Midbrain (tissue), 1 donor: ENCODE data around the gene MCRS1.
A peak's percentile ranks its signal among the peaks of the same experiment; 100 is the strongest.
"Not testable (repeated sequence)": the region's sequence is repeated elsewhere in the genome, so short reads cannot be mapped to it uniquely, and the experiment has no call there.

Experiments used
- DNase-seq: peaks from one replicate; lab custom pipeline; 2025; lab: John Stamatoyannopoulos, UW

The MCRS1 gene

GRCh38 chr12:49567611-49568441, at the start of gene MCRS1:
TSS of gene MCRS1 (minus strand) at chr12:49568142. CDS start at chr12:49566731, 1,411 bp downstream.
- peak; percentile 95 for DNase-seq

GRCh38 chr12:49616533-49617219, 48.7 kb upstream of the MCRS1 start:
- DNase-seq: no peak

GRCh38 chr12:49615725-49616124, 47.8 kb upstream of the MCRS1 start:
- no peak for DNase-seq

- DNase-seq: no peak
Measured at GRCh38 chr12:49612210-49612609, 44.3 kb upstream of the MCRS1 start.

- not testable (repeated sequence) for DNase-seq
Measured at GRCh38 chr12:49610785-49611184, 42.8 kb upstream of the MCRS1 start.

GRCh38 chr12:49609875-49610154, 41.9 kb upstream of the MCRS1 start:
- DNase-seq: no peak

- DNase-seq: no peak
Measured at GRCh38 chr12:49609059-49609874, 41.3 kb upstream of the MCRS1 start.

GRCh38 chr12:49605539-49605938, 37.6 kb upstream of the MCRS1 start, which contains the start of gene FAM186B:
TSS of gene FAM186B (minus strand) at chr12:49605639. CDS start at chr12:49605477, 162 bp downstream.
- not testable (repeated sequence) for DNase-seq

GRCh38 chr12:49604856-49605255, 36.9 kb upstream of the MCRS1 start:
- DNase-seq: no peak

- no peak for DNase-seq
Measured at GRCh38 chr12:49603721-49604120, 35.8 kb upstream of the MCRS1 start.

- DNase-seq: no peak
Measured at GRCh38 chr12:49599961-49600360, 32.0 kb upstream of the MCRS1 start.

- DNase-seq: no peak
Measured at GRCh38 chr12:49598527-49598926, 30.6 kb upstream of the MCRS1 start.

GRCh38 chr12:49588721-49589516, 21.0 kb upstream of the MCRS1 start:
- no peak for DNase-seq

- DNase-seq: no peak
Measured at GRCh38 chr12:49588281-49588680, 20.3 kb upstream of the MCRS1 start.

GRCh38 chr12:49587174-49587908, 19.4 kb upstream of the MCRS1 start:
- DNase-seq: no peak

- DNase-seq: no peak
Measured at GRCh38 chr12:49585477-49586459, 17.8 kb upstream of the MCRS1 start.

- no peak for DNase-seq
Measured at GRCh38 chr12:49584591-49584990, 16.6 kb upstream of the MCRS1 start.

GRCh38 chr12:49583366-49584094, 15.6 kb upstream of the MCRS1 start:
- DNase-seq: no peak

- DNase-seq: no peak
Measured at GRCh38 chr12:49582850-49583249, 14.9 kb upstream of the MCRS1 start.
